HG03520 (cell line): ENCODE measurements around the gene KCTD14.
"Not testable (repeated sequence)": the region's sequence is repeated elsewhere in the genome, so short reads cannot be mapped to it uniquely, and the experiment has no call there.

Experiments
- ATAC-seq: cut with Tn5 transposase; IDR thresholded peaks from one replicate; pipeline ENCODE4 v1.9.1; 2021; ENCODE audit warnings: mild to moderate bottlenecking, moderate library complexity; ENCODE audit not compliant: unreplicated experiment

KCTD14 gene

GRCh38 chr11:78022397-78023396 is at the start of gene KCTD14:
Gene KCTD14 (minus strand): TSS chr11:78023276. CDS start chr11:78023249, 27 bp downstream.
- ATAC-seq: no peak

- no peak for ATAC-seq
These were observed 49.4 kb upstream of the KCTD14 start for GRCh38 chr11:78072455-78072854.

GRCh38 chr11:78071717-78072116 is 48.6 kb upstream of the KCTD14 start:
- no peak for ATAC-seq

GRCh38 chr11:78070621-78071020 is 47.5 kb upstream of the KCTD14 start:
- no peak for ATAC-seq

- ATAC-seq: no peak
These were observed 46.4 kb upstream of the KCTD14 start for GRCh38 chr11:78069465-78069864.

- ATAC-seq: no peak
These were observed 44.6 kb upstream of the KCTD14 start for GRCh38 chr11:78067704-78068103.

GRCh38 chr11:78066471-78066870 is 43.4 kb upstream of the KCTD14 start:
- no peak for ATAC-seq

- no peak for ATAC-seq
These were observed 42.1 kb upstream of the KCTD14 start for GRCh38 chr11:78065203-78065602.

- no peak for ATAC-seq
These were observed 40.5 kb upstream of the KCTD14 start, which contains the start of gene THRSP for GRCh38 chr11:78063440-78064181. Gene THRSP (plus strand): TSS chr11:78063861. CDS start chr11:78063882, 21 bp downstream.

GRCh38 chr11:78062671-78063070 is 39.6 kb upstream of the KCTD14 start:
- ATAC-seq: no peak

- no peak for ATAC-seq
These were observed 38.8 kb upstream of the KCTD14 start for GRCh38 chr11:78061921-78062311.

- no peak for ATAC-seq
These were observed 38.2 kb upstream of the KCTD14 start for GRCh38 chr11:78061088-78061920.

GRCh38 chr11:78060533-78060932 is 37.5 kb upstream of the KCTD14 start:
- ATAC-seq: no peak

GRCh38 chr11:78059749-78060328 is 36.8 kb upstream of the KCTD14 start:
- ATAC-seq: not testable (repeated sequence)

GRCh38 chr11:78057462-78058055 is 34.5 kb upstream of the KCTD14 start:
- no peak for ATAC-seq

- ATAC-seq: no peak
These were observed 33.0 kb upstream of the KCTD14 start for GRCh38 chr11:78056093-78056492.

- ATAC-seq: no peak
These were observed 31.9 kb upstream of the KCTD14 start for GRCh38 chr11:78054971-78055370.

GRCh38 chr11:78050964-78051831 is 28.1 kb upstream of the KCTD14 start:
- ATAC-seq: no peak

- no peak for ATAC-seq
These were observed 26.3 kb upstream of the KCTD14 start for GRCh38 chr11:78049348-78049747.
